WTC11 (cell line): ENCODE measurements around the gene DUSP22.

ENCODE experiments used
- CREM ChIP-seq: sonication (generic); formaldehyde crosslinking; IDR thresholded peaks from 2 replicates; pipeline ENCODE4 v1.8.1; 2022; ENCODE audit warnings: mild to moderate bottlenecking, missing genetic modification reagents, moderate library complexity
- KAT7 ChIP-seq: sonication (generic); formaldehyde crosslinking; IDR thresholded peaks from 2 replicates; pipeline ENCODE4 v1.8.1; 2023; ENCODE audit warnings: missing genetic modification reagents, mild to moderate bottlenecking, borderline replicate concordance
- NR1H2 ChIP-seq: sonication (generic); formaldehyde crosslinking; IDR thresholded peaks from 2 replicates; pipeline ENCODE4 v1.9.0; 2021; ENCODE audit warnings: mild to moderate bottlenecking, moderate library complexity, missing genetic modification reagents
- NR3C1 ChIP-seq: sonication (generic); formaldehyde crosslinking; conservative IDR thresholded peaks from 2 replicates; pipeline ENCODE4 v1.8.1; 2023; ENCODE audit warnings: low read depth, mild to moderate bottlenecking, missing genetic modification reagents
- ZNF121 ChIP-seq: sonication (generic); formaldehyde crosslinking; IDR thresholded peaks from 2 replicates; pipeline ENCODE4 v1.8.0; 2023; ENCODE audit warnings: missing genetic modification reagents
- ZNF232 ChIP-seq: sonication (generic); formaldehyde crosslinking; IDR thresholded peaks from 2 replicates; pipeline ENCODE4 v1.8.0; 2022; ENCODE audit warnings: mild to moderate bottlenecking, missing genetic modification reagents
- TF ChIP-seq, protein P1 (sequence below): fragments of 200-600 bp; IDR thresholded peaks from 2 replicates; pipeline ENCODE4 v1.8.0; 2022; ENCODE audit warnings: antibody characterized with exemption
- TF ChIP-seq, protein P2 (sequence below): sonication (generic); formaldehyde crosslinking; IDR thresholded peaks from 2 replicates; pipeline ENCODE4 v1.8.1; 2023; ENCODE audit warnings: mild to moderate bottlenecking, missing genetic modification reagents
- TF ChIP-seq, protein P3 (sequence below): sonication (generic); formaldehyde crosslinking; IDR thresholded peaks from 2 replicates; pipeline ENCODE4 v1.8.0; 2023; ENCODE audit warnings: missing genetic modification reagents
- TF ChIP-seq, protein P4 (sequence below): sonication (generic); formaldehyde crosslinking; IDR thresholded peaks from 2 replicates; pipeline ENCODE4 v1.8.0; 2022; ENCODE audit warnings: mild to moderate bottlenecking, missing genetic modification reagents
- TF ChIP-seq, protein P5 (sequence below): sonication (generic); formaldehyde crosslinking; IDR thresholded peaks from 2 replicates; pipeline ENCODE4 v1.8.1; 2023; ENCODE audit warnings: mild to moderate bottlenecking, moderate library complexity, missing genetic modification reagents
- TF ChIP-seq, protein P6 (sequence below): sonication (generic); formaldehyde crosslinking; IDR thresholded peaks from 2 replicates; pipeline ENCODE4 v1.8.1; 2022; ENCODE audit warnings: low read depth, mild to moderate bottlenecking, moderate library complexity, missing genetic modification reagents, borderline replicate concordance
- TF ChIP-seq, protein P7 (sequence below): sonication (generic); formaldehyde crosslinking; conservative IDR thresholded peaks from 2 replicates; pipeline ENCODE4 v1.8.1; 2023; ENCODE audit warnings: mild to moderate bottlenecking, low read depth, missing genetic modification reagents, moderate library complexity

DNA sequence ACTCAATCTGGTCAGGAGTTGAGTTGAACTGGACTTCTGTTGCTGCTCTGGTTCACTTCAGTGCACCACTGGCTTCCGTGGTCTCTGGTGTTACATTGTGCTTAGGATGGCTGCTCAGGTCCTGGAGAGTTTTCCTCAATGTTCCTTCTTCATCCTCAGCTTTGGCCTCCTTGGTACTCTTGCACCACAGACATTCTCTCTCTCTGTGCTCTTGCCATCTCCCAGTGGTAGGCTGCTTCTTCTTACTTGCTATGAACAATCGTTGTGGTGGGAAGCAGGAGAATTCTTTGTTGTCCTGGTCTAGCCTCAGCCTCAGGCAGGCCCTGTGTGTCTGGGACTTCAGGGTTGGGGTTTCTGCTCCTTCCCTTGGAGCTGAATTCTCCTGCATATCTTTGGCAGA is 14.5 kb upstream of the DUSP22 start:
- TF ChIP-seq, protein P1, sequence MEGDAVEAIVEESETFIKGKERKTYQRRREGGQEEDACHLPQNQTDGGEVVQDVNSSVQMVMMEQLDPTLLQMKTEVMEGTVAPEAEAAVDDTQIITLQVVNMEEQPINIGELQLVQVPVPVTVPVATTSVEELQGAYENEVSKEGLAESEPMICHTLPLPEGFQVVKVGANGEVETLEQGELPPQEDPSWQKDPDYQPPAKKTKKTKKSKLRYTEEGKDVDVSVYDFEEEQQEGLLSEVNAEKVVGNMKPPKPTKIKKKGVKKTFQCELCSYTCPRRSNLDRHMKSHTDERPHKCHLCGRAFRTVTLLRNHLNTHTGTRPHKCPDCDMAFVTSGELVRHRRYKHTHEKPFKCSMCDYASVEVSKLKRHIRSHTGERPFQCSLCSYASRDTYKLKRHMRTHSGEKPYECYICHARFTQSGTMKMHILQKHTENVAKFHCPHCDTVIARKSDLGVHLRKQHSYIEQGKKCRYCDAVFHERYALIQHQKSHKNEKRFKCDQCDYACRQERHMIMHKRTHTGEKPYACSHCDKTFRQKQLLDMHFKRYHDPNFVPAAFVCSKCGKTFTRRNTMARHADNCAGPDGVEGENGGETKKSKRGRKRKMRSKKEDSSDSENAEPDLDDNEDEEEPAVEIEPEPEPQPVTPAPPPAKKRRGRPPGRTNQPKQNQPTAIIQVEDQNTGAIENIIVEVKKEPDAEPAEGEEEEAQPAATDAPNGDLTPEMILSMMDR, result no peak
- no peak for TF ChIP-seq ZNF232 (CRISPR knock-in tag)
- TF ChIP-seq NR1H2 (CRISPR knock-in tag), result no peak
- no peak for TF ChIP-seq ZNF121 (CRISPR knock-in tag)
- TF ChIP-seq CREM (CRISPR knock-in tag), result no peak
- no peak for TF ChIP-seq NR3C1 (CRISPR knock-in tag)
- no peak for TF ChIP-seq KAT7 (CRISPR knock-in tag)
- TF ChIP-seq, protein P2, sequence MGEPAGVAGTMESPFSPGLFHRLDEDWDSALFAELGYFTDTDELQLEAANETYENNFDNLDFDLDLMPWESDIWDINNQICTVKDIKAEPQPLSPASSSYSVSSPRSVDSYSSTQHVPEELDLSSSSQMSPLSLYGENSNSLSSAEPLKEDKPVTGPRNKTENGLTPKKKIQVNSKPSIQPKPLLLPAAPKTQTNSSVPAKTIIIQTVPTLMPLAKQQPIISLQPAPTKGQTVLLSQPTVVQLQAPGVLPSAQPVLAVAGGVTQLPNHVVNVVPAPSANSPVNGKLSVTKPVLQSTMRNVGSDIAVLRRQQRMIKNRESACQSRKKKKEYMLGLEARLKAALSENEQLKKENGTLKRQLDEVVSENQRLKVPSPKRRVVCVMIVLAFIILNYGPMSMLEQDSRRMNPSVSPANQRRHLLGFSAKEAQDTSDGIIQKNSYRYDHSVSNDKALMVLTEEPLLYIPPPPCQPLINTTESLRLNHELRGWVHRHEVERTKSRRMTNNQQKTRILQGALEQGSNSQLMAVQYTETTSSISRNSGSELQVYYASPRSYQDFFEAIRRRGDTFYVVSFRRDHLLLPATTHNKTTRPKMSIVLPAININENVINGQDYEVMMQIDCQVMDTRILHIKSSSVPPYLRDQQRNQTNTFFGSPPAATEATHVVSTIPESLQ, result no peak
- TF ChIP-seq, protein P3, sequence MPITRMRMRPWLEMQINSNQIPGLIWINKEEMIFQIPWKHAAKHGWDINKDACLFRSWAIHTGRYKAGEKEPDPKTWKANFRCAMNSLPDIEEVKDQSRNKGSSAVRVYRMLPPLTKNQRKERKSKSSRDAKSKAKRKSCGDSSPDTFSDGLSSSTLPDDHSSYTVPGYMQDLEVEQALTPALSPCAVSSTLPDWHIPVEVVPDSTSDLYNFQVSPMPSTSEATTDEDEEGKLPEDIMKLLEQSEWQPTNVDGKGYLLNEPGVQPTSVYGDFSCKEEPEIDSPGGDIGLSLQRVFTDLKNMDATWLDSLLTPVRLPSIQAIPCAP (CRISPR knock-in tag), result no peak
- TF ChIP-seq, protein P4, sequence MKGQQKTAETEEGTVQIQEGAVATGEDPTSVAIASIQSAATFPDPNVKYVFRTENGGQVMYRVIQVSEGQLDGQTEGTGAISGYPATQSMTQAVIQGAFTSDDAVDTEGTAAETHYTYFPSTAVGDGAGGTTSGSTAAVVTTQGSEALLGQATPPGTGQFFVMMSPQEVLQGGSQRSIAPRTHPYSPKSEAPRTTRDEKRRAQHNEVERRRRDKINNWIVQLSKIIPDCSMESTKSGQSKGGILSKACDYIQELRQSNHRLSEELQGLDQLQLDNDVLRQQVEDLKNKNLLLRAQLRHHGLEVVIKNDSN (CRISPR knock-in tag), result no peak
- TF ChIP-seq, protein P5, sequence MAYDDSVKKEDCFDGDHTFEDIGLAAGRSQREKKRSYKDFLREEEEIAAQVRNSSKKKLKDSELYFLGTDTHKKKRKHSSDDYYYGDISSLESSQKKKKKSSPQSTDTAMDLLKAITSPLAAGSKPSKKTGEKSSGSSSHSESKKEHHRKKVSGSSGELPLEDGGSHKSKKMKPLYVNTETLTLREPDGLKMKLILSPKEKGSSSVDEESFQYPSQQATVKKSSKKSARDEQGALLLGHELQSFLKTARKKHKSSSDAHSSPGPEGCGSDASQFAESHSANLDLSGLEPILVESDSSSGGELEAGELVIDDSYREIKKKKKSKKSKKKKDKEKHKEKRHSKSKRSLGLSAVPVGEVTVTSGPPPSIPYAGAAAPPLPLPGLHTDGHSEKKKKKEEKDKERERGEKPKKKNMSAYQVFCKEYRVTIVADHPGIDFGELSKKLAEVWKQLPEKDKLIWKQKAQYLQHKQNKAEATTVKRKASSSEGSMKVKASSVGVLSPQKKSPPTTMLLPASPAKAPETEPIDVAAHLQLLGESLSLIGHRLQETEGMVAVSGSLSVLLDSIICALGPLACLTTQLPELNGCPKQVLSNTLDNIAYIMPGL (CRISPR knock-in tag), result no peak
- TF ChIP-seq, protein P6, sequence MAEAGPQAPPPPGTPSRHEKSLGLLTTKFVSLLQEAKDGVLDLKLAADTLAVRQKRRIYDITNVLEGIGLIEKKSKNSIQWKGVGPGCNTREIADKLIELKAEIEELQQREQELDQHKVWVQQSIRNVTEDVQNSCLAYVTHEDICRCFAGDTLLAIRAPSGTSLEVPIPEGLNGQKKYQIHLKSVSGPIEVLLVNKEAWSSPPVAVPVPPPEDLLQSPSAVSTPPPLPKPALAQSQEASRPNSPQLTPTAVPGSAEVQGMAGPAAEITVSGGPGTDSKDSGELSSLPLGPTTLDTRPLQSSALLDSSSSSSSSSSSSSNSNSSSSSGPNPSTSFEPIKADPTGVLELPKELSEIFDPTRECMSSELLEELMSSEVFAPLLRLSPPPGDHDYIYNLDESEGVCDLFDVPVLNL (CRISPR knock-in tag), result no peak
- TF ChIP-seq, protein P7, sequence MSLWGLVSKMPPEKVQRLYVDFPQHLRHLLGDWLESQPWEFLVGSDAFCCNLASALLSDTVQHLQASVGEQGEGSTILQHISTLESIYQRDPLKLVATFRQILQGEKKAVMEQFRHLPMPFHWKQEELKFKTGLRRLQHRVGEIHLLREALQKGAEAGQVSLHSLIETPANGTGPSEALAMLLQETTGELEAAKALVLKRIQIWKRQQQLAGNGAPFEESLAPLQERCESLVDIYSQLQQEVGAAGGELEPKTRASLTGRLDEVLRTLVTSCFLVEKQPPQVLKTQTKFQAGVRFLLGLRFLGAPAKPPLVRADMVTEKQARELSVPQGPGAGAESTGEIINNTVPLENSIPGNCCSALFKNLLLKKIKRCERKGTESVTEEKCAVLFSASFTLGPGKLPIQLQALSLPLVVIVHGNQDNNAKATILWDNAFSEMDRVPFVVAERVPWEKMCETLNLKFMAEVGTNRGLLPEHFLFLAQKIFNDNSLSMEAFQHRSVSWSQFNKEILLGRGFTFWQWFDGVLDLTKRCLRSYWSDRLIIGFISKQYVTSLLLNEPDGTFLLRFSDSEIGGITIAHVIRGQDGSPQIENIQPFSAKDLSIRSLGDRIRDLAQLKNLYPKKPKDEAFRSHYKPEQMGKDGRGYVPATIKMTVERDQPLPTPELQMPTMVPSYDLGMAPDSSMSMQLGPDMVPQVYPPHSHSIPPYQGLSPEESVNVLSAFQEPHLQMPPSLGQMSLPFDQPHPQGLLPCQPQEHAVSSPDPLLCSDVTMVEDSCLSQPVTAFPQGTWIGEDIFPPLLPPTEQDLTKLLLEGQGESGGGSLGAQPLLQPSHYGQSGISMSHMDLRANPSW (CRISPR knock-in tag), result no peak
